NCI-H526 treated with DMSO at 0.1 percent for 48 hours (cell line): ENCODE data around the gene PER1.
"Not testable (repeated sequence)": the region's sequence is repeated elsewhere in the genome, so short reads cannot be mapped to it uniquely, and the experiment has no call there.

Experiments
- DNase-seq: peaks from one replicate; lab custom pipeline; 2025; lab: John Stamatoyannopoulos, UW

PER1 gene

GRCh38 chr17:8121681-8122421, 30.4 kb downstream of the PER1 start:
- no peak for DNase-seq

- no peak for DNase-seq
Measured at GRCh38 chr17:8121407-8121680, 30.9 kb downstream of the PER1 start.

- peak; percentile 38 for DNase-seq
Measured at GRCh38 chr17:8120520-8121406, 31.4 kb downstream of the PER1 start.

GRCh38 chr17:8119581-8120519, 32.4 kb downstream of the PER1 start:
- peak; percentile 69 for DNase-seq

- peak; percentile 48 for DNase-seq
Measured at GRCh38 chr17:8118769-8119580, 33.2 kb downstream of the PER1 start.

GRCh38 chr17:8117980-8118768, 34.0 kb downstream of the PER1 start, which contains the start of gene ALOXE3:
ALOXE3 (minus strand) TSS chr17:8118514; CDS start chr17:8117990, 524 bp downstream.
- DNase-seq = no peak

- DNase-seq = no peak
Measured at GRCh38 chr17:8117367-8117979, 34.7 kb downstream of the PER1 start.

- no peak for DNase-seq
Measured at GRCh38 chr17:8116776-8117175, 35.4 kb downstream of the PER1 start.

- DNase-seq = no peak
Measured at GRCh38 chr17:8110907-8111306, 41.3 kb downstream of the PER1 start.

GRCh38 chr17:8110456-8110804, 41.8 kb downstream of the PER1 start:
- no peak for DNase-seq

- DNase-seq = peak; percentile 26
Measured at GRCh38 chr17:8109661-8110455, 42.3 kb downstream of the PER1 start.

- DNase-seq = no peak
Measured at GRCh38 chr17:8108972-8109660, 43.1 kb downstream of the PER1 start.

- DNase-seq = not testable (repeated sequence)
Measured at GRCh38 chr17:8106980-8107379, 45.2 kb downstream of the PER1 start.

- no peak for DNase-seq
Measured at GRCh38 chr17:8105957-8106398, 46.2 kb downstream of the PER1 start.

- DNase-seq = no peak
Measured at GRCh38 chr17:8104911-8105310, 47.3 kb downstream of the PER1 start.

- DNase-seq = no peak
Measured at GRCh38 chr17:8103549-8103948, 48.7 kb downstream of the PER1 start.

- DNase-seq = no peak
Measured at GRCh38 chr17:8101721-8102120, 50.5 kb downstream of the PER1 start.

- DNase-seq = no peak
Measured at GRCh38 chr17:8100763-8101162, 51.4 kb downstream of the PER1 start.

- no peak for DNase-seq
Measured at GRCh38 chr17:8100111-8100510, 52.1 kb downstream of the PER1 start.
